ENCODE results near the gene OR2B3. TPM values are rescaled to one million over a fixed set of nuclear protein-coding genes. Genes with fewer than 3 reads are reported as not detected.
"Not testable (repeated sequence)": the region's sequence is repeated elsewhere in the genome, so short reads cannot be mapped to it uniquely, and the experiment has no call there.

OR2B3 gene, protein sequence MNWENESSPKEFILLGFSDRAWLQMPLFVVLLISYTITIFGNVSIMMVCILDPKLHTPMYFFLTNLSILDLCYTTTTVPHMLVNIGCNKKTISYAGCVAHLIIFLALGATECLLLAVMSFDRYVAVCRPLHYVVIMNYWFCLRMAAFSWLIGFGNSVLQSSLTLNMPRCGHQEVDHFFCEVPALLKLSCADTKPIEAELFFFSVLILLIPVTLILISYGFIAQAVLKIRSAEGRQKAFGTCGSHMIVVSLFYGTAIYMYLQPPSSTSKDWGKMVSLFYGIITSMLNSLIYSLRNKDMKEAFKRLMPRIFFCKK
- not detected for polyA plus RNA-seq
- long read RNA-seq, donor 1, result 0 reads
- long read RNA-seq, donor 2, result 0 reads
- long read RNA-seq, donor 3, result 0 reads
- long read RNA-seq, donor 4, result 0 reads
- long read RNA-seq, donor 5, result 0 reads
- long read RNA-seq, donor 6, result 0 reads
- long read RNA-seq, donor 7, result 0 reads
- long read RNA-seq, donor 8, result 0 reads
- long read RNA-seq, donor 9, result 0 reads
- long read RNA-seq, donor 10, result 0 reads
- long read RNA-seq, donor 11, result 0 reads

DNA sequence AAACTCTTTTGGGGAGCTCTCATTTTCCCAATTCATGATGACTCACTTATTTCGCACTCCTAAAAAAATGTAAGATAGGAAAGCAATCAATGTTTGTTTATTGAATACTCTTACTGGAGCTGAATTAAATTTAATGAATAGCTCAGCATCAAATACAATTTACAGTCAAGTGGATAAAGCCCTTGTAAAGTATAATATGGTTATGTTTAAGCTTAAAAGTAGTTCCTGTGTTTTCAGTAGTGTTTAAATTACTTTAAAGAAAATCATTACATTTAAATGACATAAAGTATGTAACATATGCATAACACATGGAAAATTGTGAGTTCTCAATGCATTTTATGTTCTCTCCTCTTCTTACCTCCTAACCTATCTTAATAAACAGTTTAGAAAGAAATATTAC is at the start of gene OR2B3:
Gene OR2B3, minus strand, starts transcription at position 101 of the 400 bp plus-strand sequence. Its CDS starts 65 bp downstream, at position 36.
- WGBS (ENCODE audit: insufficient coverage, low lambda C conversion rate), result 82% methylated on average over 1 of the region's 1 CpG
- Histone ChIP-seq H3K4me1 (ENCODE audit: control insufficient read depth, insufficient read depth, low read length) (no peaks in the 10 kb centered on the region), H3K4me3 (ENCODE audit: low read length) (no peak within 1 kb of the TSS), H3K27ac (ENCODE audit: low read length) (no peak within 1 kb of the TSS), H3K27me3 (ENCODE audit: control insufficient read depth, insufficient read depth, low read length) (no peaks in the 10 kb centered on the region), H3K36me3 (ENCODE audit: control insufficient read depth, insufficient read depth, low read length) (no peaks in the 10 kb centered on the region), H3K9me3 (ENCODE audit: control insufficient read depth, low read depth, low read length) (no peaks in the 10 kb centered on the region)
- no peak for DNase-seq

DNA sequence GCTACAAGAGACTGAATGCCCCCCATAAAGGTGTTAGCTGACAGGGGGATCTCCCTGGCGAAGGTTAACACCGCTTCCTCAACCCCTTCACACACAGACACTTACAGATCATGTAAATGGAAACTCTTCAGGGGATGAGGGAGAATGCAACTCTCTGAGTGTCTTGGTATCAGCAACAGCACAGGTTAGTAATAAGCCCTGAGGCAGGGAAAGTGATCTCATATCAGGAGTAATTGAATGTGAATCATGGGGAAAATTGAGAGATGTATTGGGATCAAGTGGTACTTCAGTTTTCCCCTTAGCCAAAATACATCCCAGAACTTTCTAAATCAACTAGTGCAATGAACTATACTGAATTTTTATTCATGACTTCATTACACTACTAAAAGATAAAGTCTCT is 44.6 kb upstream of the OR2B3 start:
- H3K4me1 ChIP-seq (ENCODE audit: control insufficient read depth, insufficient read depth, low read length), result no peaks in the 10 kb centered on the region
- no peaks in the 10 kb centered on the region for H3K36me3 ChIP-seq (ENCODE audit: control insufficient read depth, insufficient read depth, low read length)
- no peak for DNase-seq
- no peak overlapping the region for H3K27ac ChIP-seq (ENCODE audit: low read length)
- WGBS (ENCODE audit: insufficient coverage, low lambda C conversion rate), result no CpG with 5 or more reads among the region's 2 CpGs
- no peak overlapping the region for H3K4me3 ChIP-seq (ENCODE audit: low read length)
- H3K9me3 ChIP-seq (ENCODE audit: control insufficient read depth, low read depth, low read length), result no peaks in the 10 kb centered on the region
- H3K27me3 ChIP-seq (ENCODE audit: control insufficient read depth, insufficient read depth, low read length), result no peaks in the 10 kb centered on the region

DNA sequence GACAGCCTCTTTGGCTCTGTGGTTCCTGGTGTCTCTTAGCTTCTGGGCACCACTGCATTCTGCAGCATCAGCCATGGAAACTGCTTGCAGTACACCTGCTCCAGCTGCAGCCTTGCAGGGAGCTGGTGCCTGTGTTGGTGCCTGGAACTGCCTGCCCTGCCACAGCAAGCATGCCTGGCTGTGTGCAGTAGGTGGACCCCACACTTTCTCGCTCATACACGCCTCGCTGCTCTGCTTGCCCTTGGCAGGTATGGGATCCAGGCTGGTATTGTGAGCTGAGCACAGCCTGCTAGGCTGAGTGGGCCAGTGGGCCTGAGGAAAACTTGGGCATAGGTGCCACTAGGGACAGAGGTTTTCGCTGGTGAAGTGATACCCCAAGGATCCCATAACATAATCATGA is 43.5 kb upstream of the OR2B3 start:
- DNase-seq, result no peak
- Histone ChIP-seq H3K4me1 (ENCODE audit: control insufficient read depth, insufficient read depth, low read length) (no peaks in the 10 kb centered on the region), H3K27ac (ENCODE audit: low read length) (no peak overlapping the region), H3K9me3 (ENCODE audit: control insufficient read depth, low read depth, low read length) (no peaks in the 10 kb centered on the region), H3K4me3 (ENCODE audit: low read length) (no peak overlapping the region), H3K36me3 (ENCODE audit: control insufficient read depth, insufficient read depth, low read length) (no peaks in the 10 kb centered on the region), H3K27me3 (ENCODE audit: control insufficient read depth, insufficient read depth, low read length) (no peaks in the 10 kb centered on the region)
- WGBS (ENCODE audit: insufficient coverage, low lambda C conversion rate), result 71% methylated on average over 1 of the region's 4 CpGs

DNA sequence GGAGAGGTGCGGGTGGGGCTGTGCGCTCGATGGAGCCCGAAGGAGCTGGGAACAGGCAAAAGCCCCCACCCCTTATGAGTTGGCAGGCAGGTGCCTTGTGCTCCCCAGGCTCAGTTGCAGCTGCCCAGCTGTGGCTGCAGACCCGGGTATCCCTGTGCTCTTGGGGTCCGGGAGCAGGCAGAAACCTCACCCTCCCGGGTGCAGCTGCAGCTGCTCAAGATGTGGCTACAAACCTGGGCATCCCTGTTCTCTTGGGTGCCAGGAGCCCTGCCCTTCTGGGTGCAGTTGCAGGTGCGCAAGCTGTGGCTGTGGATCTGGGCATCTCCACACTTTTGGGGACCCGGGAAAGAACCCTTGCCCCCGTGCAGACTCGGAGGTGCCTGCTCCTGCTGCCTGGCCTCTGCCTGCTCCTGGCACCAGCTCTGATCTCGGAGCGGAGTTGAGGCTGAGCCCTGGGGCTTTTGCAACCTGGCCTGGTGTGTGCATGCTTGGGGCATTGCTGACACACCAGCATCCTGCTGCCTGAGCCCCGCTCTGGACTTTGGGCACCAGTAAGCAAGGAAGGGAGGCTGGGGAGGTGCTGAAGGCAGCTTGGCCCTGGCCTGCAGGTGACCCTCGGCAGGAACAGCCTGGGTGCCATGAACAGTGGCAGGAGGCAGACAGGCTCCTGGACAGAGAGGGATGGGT is 42.4 kb upstream of the OR2B3 start:
- no peak overlapping the region for H3K27ac ChIP-seq (ENCODE audit: low read length)
- H3K4me3 ChIP-seq (ENCODE audit: low read length), result no peak overlapping the region
- no peaks in the 10 kb centered on the region for H3K27me3 ChIP-seq (ENCODE audit: control insufficient read depth, insufficient read depth, low read length)
- H3K36me3 ChIP-seq (ENCODE audit: control insufficient read depth, insufficient read depth, low read length), result no peaks in the 10 kb centered on the region
- no peaks in the 10 kb centered on the region for H3K4me1 ChIP-seq (ENCODE audit: control insufficient read depth, insufficient read depth, low read length)
- WGBS (ENCODE audit: insufficient coverage, low lambda C conversion rate), result no CpG with 5 or more reads among the region's 15 CpGs
- no peak for DNase-seq
- H3K9me3 ChIP-seq (ENCODE audit: control insufficient read depth, low read depth, low read length), result no peaks in the 10 kb centered on the region

DNA sequence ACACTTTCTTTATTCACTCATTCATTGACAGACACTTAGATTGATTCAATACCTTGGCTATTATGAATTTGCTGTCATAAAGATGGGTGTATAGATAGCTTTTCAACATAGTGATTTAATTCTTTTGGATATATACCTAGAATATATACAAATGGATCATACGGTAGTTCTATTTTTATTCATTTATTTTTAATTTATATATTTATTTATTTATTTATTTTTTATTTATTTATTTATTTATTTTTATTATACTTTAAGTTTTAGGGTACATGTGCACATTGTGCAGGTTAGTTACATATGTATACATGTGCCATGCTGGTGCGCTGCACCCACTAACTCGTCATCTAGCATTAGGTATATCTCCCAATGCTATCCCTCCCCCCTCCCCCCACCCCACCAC is 27.9 kb upstream of the OR2B3 start:
- not testable (repeated sequence) for H3K27ac ChIP-seq (ENCODE audit: low read length); DNase-seq; H3K9me3 ChIP-seq (ENCODE audit: control insufficient read depth, low read depth, low read length); H3K4me1 ChIP-seq (ENCODE audit: control insufficient read depth, insufficient read depth, low read length); H3K36me3 ChIP-seq (ENCODE audit: control insufficient read depth, insufficient read depth, low read length); H3K27me3 ChIP-seq (ENCODE audit: control insufficient read depth, insufficient read depth, low read length); H3K4me3 ChIP-seq (ENCODE audit: low read length)
- 90% methylated on average over 1 of the region's 3 CpGs for WGBS (ENCODE audit: insufficient coverage, low lambda C conversion rate)

DNA sequence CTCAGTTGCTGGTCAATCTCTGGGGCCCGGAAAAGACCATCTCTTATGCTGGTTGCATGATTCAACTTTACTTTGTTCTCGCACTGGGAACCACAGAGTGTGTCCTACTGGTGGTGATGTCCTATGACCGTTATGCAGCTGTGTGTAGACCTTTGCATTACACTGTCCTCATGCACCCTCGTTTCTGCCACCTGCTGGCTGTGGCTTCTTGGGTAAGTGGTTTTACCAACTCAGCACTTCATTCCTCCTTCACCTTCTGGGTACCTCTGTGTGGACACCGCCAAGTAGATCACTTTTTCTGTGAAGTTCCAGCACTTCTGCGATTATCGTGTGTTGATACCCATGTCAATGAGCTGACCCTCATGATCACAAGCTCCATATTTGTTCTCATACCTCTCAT is 25.0 kb upstream of the OR2B3 start:
- Histone ChIP-seq H3K36me3 (ENCODE audit: control insufficient read depth, insufficient read depth, low read length) (no peaks in the 10 kb centered on the region), H3K4me3 (ENCODE audit: low read length) (no peak overlapping the region), H3K27ac (ENCODE audit: low read length) (no peak overlapping the region), H3K4me1 (ENCODE audit: control insufficient read depth, insufficient read depth, low read length) (no peaks in the 10 kb centered on the region), H3K9me3 (ENCODE audit: control insufficient read depth, low read depth, low read length) (no peaks in the 10 kb centered on the region), H3K27me3 (ENCODE audit: control insufficient read depth, insufficient read depth, low read length) (no peaks in the 10 kb centered on the region)
- 80% methylated on average over 1 of the region's 7 CpGs for WGBS (ENCODE audit: insufficient coverage, low lambda C conversion rate)
- DNase-seq, result no peak

DNA sequence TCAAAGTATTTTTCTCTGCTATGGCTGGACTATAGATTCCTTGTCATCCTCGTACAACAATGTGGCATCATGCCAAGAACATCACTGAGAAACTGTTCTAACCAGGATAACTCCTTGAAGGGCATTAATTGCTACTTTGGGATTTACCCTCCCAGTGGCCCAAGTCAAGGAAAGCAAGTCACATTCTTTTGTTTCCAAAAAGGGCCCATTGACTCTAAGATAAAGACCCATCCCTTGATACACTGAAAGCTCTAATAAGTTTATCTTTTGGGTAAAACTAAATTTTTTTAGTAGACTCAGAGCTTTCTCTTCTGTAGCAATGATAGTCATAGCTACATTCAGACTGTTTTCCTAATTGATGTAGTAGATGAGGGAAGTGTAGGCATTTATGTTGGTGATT is 20.6 kb upstream of the OR2B3 start, which contains the start of gene OR2J3:
Gene OR2J3, plus strand, starts transcription at position 301 of the 400 bp plus-strand sequence. CDS start 3,833 bp downstream, outside the sequence.
- WGBS (ENCODE audit: insufficient coverage, low lambda C conversion rate), result no CpG with 5 or more reads among the region's 1 CpG
- Histone ChIP-seq H3K4me1 (ENCODE audit: control insufficient read depth, insufficient read depth, low read length) (no peaks in the 10 kb centered on the region), H3K9me3 (ENCODE audit: control insufficient read depth, low read depth, low read length) (no peaks in the 10 kb centered on the region), H3K27ac (ENCODE audit: low read length) (no peak within 1 kb of the TSS), H3K4me3 (ENCODE audit: low read length) (no peak within 1 kb of the TSS), H3K36me3 (ENCODE audit: control insufficient read depth, insufficient read depth, low read length) (no peaks in the 10 kb centered on the region), H3K27me3 (ENCODE audit: control insufficient read depth, insufficient read depth, low read length) (no peaks in the 10 kb centered on the region)
- DNase-seq, result no peak

DNA sequence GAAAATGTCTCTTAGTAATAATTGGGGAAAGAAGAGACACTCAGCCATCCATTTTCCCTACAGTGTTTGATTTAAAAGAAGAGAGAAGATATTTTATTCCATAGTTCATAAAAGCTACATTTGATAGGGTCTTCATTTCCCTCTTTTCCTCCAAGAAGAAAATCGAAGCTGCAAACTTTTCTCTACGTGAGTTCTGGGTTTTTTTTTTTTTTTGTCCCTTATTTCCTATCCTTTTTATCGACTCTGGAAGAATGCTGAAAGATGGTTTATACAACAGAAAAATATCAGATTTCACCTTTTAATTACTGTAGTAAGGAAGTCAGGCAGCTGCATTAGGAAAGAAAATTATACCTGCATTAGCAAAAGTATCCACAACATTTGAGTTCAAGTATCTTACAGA is 12.1 kb upstream of the OR2B3 start, which contains the start of gene OR2J1:
Gene OR2J1, plus strand, starts transcription at position 301 of the 400 bp plus-strand sequence. CDS start 1,453 bp downstream, outside the sequence.
- no peaks in the 10 kb centered on the region for H3K27me3 ChIP-seq (ENCODE audit: control insufficient read depth, insufficient read depth, low read length)
- 90% methylated on average over 3 of the region's 3 CpGs for WGBS (ENCODE audit: insufficient coverage, low lambda C conversion rate)

DNA sequence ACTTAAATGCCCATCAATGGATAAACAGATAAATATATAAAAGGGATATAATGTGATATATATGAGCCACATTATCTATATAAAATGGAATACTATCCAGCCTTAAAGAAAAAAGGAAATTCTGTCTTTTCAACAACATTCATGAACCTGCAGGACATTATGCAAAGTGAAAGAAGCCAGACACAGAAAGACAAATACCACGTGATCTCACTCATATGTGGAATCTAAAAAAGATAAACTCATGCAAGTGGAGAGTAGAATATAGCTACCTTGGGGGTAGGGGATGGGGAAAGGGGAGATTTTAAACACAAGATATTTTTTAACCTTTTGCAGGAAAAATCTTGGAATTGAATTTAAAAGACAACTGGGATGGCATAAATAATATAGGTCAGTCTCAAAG is 10.7 kb upstream of the OR2B3 start:
- WGBS (ENCODE audit: insufficient coverage, low lambda C conversion rate), result 67% methylated on average over 1 of the region's 1 CpG
- Histone ChIP-seq H3K27me3 (ENCODE audit: control insufficient read depth, insufficient read depth, low read length) (no peaks in the 10 kb centered on the region), H3K36me3 (ENCODE audit: control insufficient read depth, insufficient read depth, low read length) (no peaks in the 10 kb centered on the region), H3K4me3 (ENCODE audit: low read length) (no peak overlapping the region), H3K9me3 (ENCODE audit: control insufficient read depth, low read depth, low read length) (no peaks in the 10 kb centered on the region), H3K4me1 (ENCODE audit: control insufficient read depth, insufficient read depth, low read length) (no peaks in the 10 kb centered on the region), H3K27ac (ENCODE audit: low read length) (no peak overlapping the region)
- no peak for DNase-seq

More for the DNA sequence above, 12.1 kb upstream of the OR2B3 start, which contains the start of gene OR2J1:
- Histone ChIP-seq H3K9me3 (ENCODE audit: control insufficient read depth, low read depth, low read length) (no peaks in the 10 kb centered on the region), H3K36me3 (ENCODE audit: control insufficient read depth, insufficient read depth, low read length) (no peaks in the 10 kb centered on the region), H3K27ac (ENCODE audit: low read length) (no peak within 1 kb of the TSS), H3K4me3 (ENCODE audit: low read length) (no peak within 1 kb of the TSS), H3K4me1 (ENCODE audit: control insufficient read depth, insufficient read depth, low read length) (no peaks in the 10 kb centered on the region)
- DNase-seq, result no peak

DNA sequence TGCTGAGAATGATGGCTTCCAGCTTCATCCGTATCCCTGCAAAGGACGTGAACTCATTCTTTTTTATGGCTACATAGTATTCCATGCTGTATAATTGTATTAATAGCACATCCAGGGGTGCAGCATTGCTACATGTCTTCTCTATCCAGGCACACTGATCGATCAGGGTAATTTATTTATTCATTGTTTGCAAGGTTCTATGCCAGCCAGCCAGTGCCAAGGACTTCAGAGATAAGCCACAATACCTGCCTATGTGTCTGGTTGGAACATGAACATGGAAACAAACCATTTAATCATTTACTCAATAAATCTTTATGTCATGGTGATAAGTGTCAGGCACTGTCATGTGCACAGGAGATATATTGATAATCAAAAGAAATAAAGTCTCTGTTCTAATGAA is 5.8 kb upstream of the OR2B3 start:
- no peaks in the 10 kb centered on the region for H3K9me3 ChIP-seq (ENCODE audit: control insufficient read depth, low read depth, low read length)

More for the DNA sequence above, 5.8 kb upstream of the OR2B3 start:
- Histone ChIP-seq H3K36me3 (ENCODE audit: control insufficient read depth, insufficient read depth, low read length) (no peaks in the 10 kb centered on the region), H3K4me3 (ENCODE audit: low read length) (no peak overlapping the region), H3K4me1 (ENCODE audit: control insufficient read depth, insufficient read depth, low read length) (no peaks in the 10 kb centered on the region), H3K27ac (ENCODE audit: low read length) (no peak overlapping the region), H3K27me3 (ENCODE audit: control insufficient read depth, insufficient read depth, low read length) (no peaks in the 10 kb centered on the region)
- no CpG with 5 or more reads among the region's 3 CpGs for WGBS (ENCODE audit: insufficient coverage, low lambda C conversion rate)
- DNase-seq, result no peak
